Testis (tissue), 3 donors: ENCODE data around the gene ZNF256. TPM values are rescaled to one million over a fixed set of nuclear protein-coding genes. Genes with fewer than 3 reads are reported as not detected.

Source experiments
- DNase-seq: peaks from one replicate; pipeline ENCODE4 v3.0.0-alpha.2; 2019
- H3K27ac ChIP-seq, 2 donors: fragments of 200-600 bp; sonication (generic); one replicate each; pipeline ENCODE4 v1.5.1; 2019
- H3K27me3 ChIP-seq: fragments of 200-600 bp; sonication (generic); one replicate; pipeline ENCODE4 v1.5.1; 2019
- H3K36me3 ChIP-seq: fragments of 200-600 bp; sonication (generic); one replicate; pipeline ENCODE4 v1.5.1; 2017; ENCODE audit warnings: low read depth; ENCODE audit errors: missing control alignments
- H3K4me1 ChIP-seq: fragments of 200-600 bp; sonication (generic); one replicate; pipeline ENCODE4 v1.5.1; 2019
- H3K4me3 ChIP-seq, 2 donors: fragments of 200-600 bp; sonication (generic); one replicate each; pipeline ENCODE4 v1.5.1; 2017 to 2019
- H3K9me3 ChIP-seq: fragments of 200-600 bp; sonication (generic); one replicate; pipeline ENCODE4 v1.5.1; 2017
- CTCF ChIP-seq, 3 experiments: fragments of 450-650 bp in 2 of 3; fragments of 200-600 bp in 1 of 3; sonication (generic) in 1 of 3; IDR thresholded peaks; one replicate each; pipeline ENCODE4 v1.5.1; 2016 to 2019; ENCODE audit warnings: antibody characterized with exemption in 3 of 3, mild to moderate bottlenecking in 2 of 3, moderate library complexity in 1 of 3
- POLR2A ChIP-seq: fragments of 450-650 bp; IDR thresholded peaks from one replicate; pipeline ENCODE4 v1.6.1; 2017; ENCODE audit warnings: antibody characterized with exemption, mild to moderate bottlenecking, moderate library complexity
- WGBS, 2 donors: methylation state at CpG; one replicate each; pipeline ENCODE4 v1.1.5; 2018; 5-methylcytosine and 5-hydroxymethylcytosine counted together
- intact Hi-C: fragments of 100-400 bp; cut with DNase I; formaldehyde crosslinking; loops from one replicate; pipeline ENCODE4 v1.15.1; 2023; ENCODE audit warnings: low total_unique reads
- polyA plus RNA-seq: library from polyadenylated mRNA; stranded (reverse); fragments of 350-450 nt; fragmentation: Illumina TruSeq; extraction: RNeasy Lipid Tissue Mini Kit (QIAGEN cat#74804); gene quantifications from one replicate; pipeline ENCODE4 v1.2.3, GENCODE V29; 2014; ENCODE audit warnings: low read depth, low replicate concordance; ENCODE audit not compliant: insufficient read depth
- total RNA-seq, 2 donors: library from RNA; depleted of rRNA; stranded (reverse); fragments of >200 nt; gene quantifications; one replicate each; pipeline ENCODE4 v1.2.3, GENCODE V29; 2016

Gene ZNF256
- total and polyA plus RNA-seq, 3 donors from 2014 or later = 7.8 to 15.7 (median 13.3) TPM

GRCh38 chr19:57964761-57965160 lies 17.3 kb upstream of the ZNF256 start:
- intact Hi-C loops = no loop called here
- Histone ChIP-seq H3K4me3 (no peak overlapping the region), H3K27me3 (no peaks in the 10 kb centered on the region), H3K4me1 (no peaks in the 10 kb centered on the region), H3K36me3 (no peaks in the 10 kb centered on the region), H3K27ac (no peak overlapping the region), H3K9me3 (no peaks in the 10 kb centered on the region)
- TF ChIP-seq CTCF (IDR thresholded peaks at IDR 0.05) (no peak), POLR2A (no peak)
- WGBS, 2 donors = 84 to 95% methylated on average over 8 of the region's 8 CpGs
- DNase-seq = no peak

- no peak overlapping the region for H3K4me3 ChIP-seq
- no peaks in the 10 kb centered on the region for H3K9me3 ChIP-seq
- H3K27me3 ChIP-seq = no peaks in the 10 kb centered on the region
- no peaks in the 10 kb centered on the region for H3K36me3 ChIP-seq
- intact Hi-C loops = no loop called here
- DNase-seq = no peak
- H3K4me1 ChIP-seq = no peaks in the 10 kb centered on the region
- TF ChIP-seq POLR2A (no peak), CTCF (IDR thresholded peaks at IDR 0.05) (no peak)
- H3K27ac ChIP-seq = no peak overlapping the region
- WGBS, 2 donors = 84 to 85% methylated on average over 1 of the region's 1 CpG
Measured at GRCh38 chr19:57961785-57962184, 14.3 kb upstream of the ZNF256 start.

- intact Hi-C loops = no loop called here
- Histone ChIP-seq H3K9me3 (no peaks in the 10 kb centered on the region), H3K4me3 (no peak overlapping the region), H3K27ac (no peak overlapping the region), H3K27me3 (no peaks in the 10 kb centered on the region), H3K4me1 (no peaks in the 10 kb centered on the region), H3K36me3 (no peaks in the 10 kb centered on the region)
- no peak for DNase-seq
- 87 to 100% methylated on average over 4 of the region's 4 CpGs for WGBS, 2 donors
- TF ChIP-seq CTCF (IDR thresholded peaks at IDR 0.05) (no peak), POLR2A (no peak)
Measured at GRCh38 chr19:57954996-57955395, 7.5 kb upstream of the ZNF256 start.

- no peak for DNase-seq
- H3K4me3 ChIP-seq = peak overlapping the region in 1 of 2 donors; percentile 26
- no peak overlapping the region for H3K27ac ChIP-seq
- intact Hi-C loops = no loop called here
- H3K36me3 ChIP-seq = no peaks in the 10 kb centered on the region
- H3K9me3 ChIP-seq = no peaks in the 10 kb centered on the region
- TF ChIP-seq CTCF (IDR thresholded peaks at IDR 0.05) (no peak), POLR2A (no peak)
- peaks cover 12% of the 10 kb centered on the region for H3K4me1 ChIP-seq
- H3K27me3 ChIP-seq = no peaks in the 10 kb centered on the region
- 70 to 72% methylated on average over 10 to 12 of the region's 12 CpGs for WGBS, 2 donors
Measured at GRCh38 chr19:57949702-57950101, 2.2 kb upstream of the ZNF256 start.

GRCh38 chr19:57949296-57949695 lies 1.8 kb upstream of the ZNF256 start:
- DNase-seq = no peak
- 70 to 71% methylated on average over 18 to 24 of the region's 24 CpGs for WGBS, 2 donors
- Histone ChIP-seq H3K27me3 (no peaks in the 10 kb centered on the region), H3K27ac (no peak overlapping the region), H3K36me3 (no peaks in the 10 kb centered on the region), H3K4me3 (peak overlapping the region in 1 of 2 donors; percentile 26), H3K4me1 (peaks cover 12% of the 10 kb centered on the region), H3K9me3 (no peaks in the 10 kb centered on the region)
- TF ChIP-seq CTCF (IDR thresholded peaks at IDR 0.05) (no peak), POLR2A (no peak)
- intact Hi-C loops = no loop called here
